Thyroid gland (tissue), 4 donors: Measurements from ENCODE around the gene ITGA8. TPM values are rescaled to one million over a fixed set of nuclear protein-coding genes. Genes with fewer than 3 reads are reported as not detected.

Experiments
- DNase-seq, 2 donors: peaks; one replicate each; pipeline ENCODE4 v3.0.0-alpha.2; 2019
- H3K27ac ChIP-seq, 3 donors: fragments of 200-600 bp; sonication (generic); 1 replicate in 2 of 3; 2 replicates in 1 of 3; pipeline ENCODE4 v1.5.1; 2016 to 2019; ENCODE audit warnings: mild to moderate bottlenecking in 1 of 3, moderate library complexity in 1 of 3
- H3K27me3 ChIP-seq: fragments of 200-600 bp; sonication (generic); one replicate; pipeline ENCODE4 v1.5.1; 2019
- H3K36me3 ChIP-seq, 2 donors: fragments of 200-600 bp; sonication (generic); one replicate each; pipeline ENCODE4 v1.5.1; 2016 to 2019
- H3K4me1 ChIP-seq, 2 donors: fragments of 200-600 bp; sonication (generic); one replicate each; pipeline ENCODE4 v1.5.1; 2017 to 2019
- H3K4me3 ChIP-seq, 3 donors: fragments of 200-600 bp; sonication (generic); replicated peaks in 1 of 3; 1 replicate in 2 of 3; 2 replicates in 1 of 3; pipeline ENCODE4 v1.5.1; 2016; ENCODE audit warnings: mild to moderate bottlenecking in 1 of 3
- H3K9me3 ChIP-seq: fragments of 200-600 bp; sonication (generic); one replicate; pipeline ENCODE4 v1.5.1; 2017
- POLR2A ChIP-seq, 2 donors: fragments of 450-650 bp; IDR thresholded peaks; one replicate each; pipeline ENCODE4 v1.6.1; 2017; ENCODE audit warnings: antibody characterized with exemption in 2 of 2, mild to moderate bottlenecking in 2 of 2, moderate library complexity in 1 of 2
- WGBS, 2 donors: methylation state at CpG; one replicate each; pipeline ENCODE4 v1.1.5; 2017; 5-methylcytosine and 5-hydroxymethylcytosine counted together
- intact Hi-C: fragments of 100-400 bp; cut with DNase I; formaldehyde crosslinking; loops from one replicate; pipeline ENCODE4 v1.15.1; 2023
- total RNA-seq, 4 donors: library from RNA; depleted of rRNA; stranded (reverse); fragments of >200 nt; gene quantifications; one replicate each; pipeline ENCODE4 v1.2.3, GENCODE V29; 2016
- TF ChIP-seq, protein P1 (sequence below), 6 experiments: fragments of 200-600 bp in 3 of 6; fragments of 450-650 bp in 3 of 6; sonication (generic) in 3 of 6; IDR thresholded peaks; one replicate each; pipeline ENCODE4 v1.5.1; 2016 to 2019; ENCODE audit warnings: antibody characterized with exemption in 6 of 6, mild to moderate bottlenecking in 2 of 6, inconsistent platforms in 1 of 6, moderate library complexity in 1 of 6

The ITGA8 gene
- total RNA-seq, 4 donors from 2014 or later = 4.6 to 14.8 (median 4.9) TPM

DNA sequence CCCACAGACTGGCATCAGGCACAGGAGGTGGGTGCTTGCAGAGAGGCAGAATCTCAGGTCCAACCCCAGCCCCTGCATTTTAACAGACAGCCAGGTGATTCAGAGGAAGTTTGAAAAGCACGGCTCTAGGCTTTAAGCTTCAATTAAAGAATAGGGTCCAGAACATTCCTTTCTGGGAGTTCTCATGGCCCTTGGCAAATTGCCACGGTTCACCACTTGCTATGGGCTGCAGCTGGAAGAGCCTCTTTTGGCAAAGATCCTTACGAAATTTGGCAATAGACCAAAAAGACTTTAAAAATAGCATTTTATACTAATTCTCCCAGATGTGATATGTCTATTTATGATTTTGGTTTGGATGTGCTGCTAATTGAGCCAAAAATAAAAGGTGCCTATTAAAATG lies 148.1 kb downstream of the ITGA8 start:
- DNase-seq = peak; percentile 36 to 51
- intact Hi-C loops = no loop called here
- no peaks in the 10 kb centered on the region for H3K27me3 ChIP-seq
- no peaks in the 10 kb centered on the region for H3K36me3 ChIP-seq
- no peak overlapping the region for H3K4me3 ChIP-seq
- H3K9me3 ChIP-seq = no peaks in the 10 kb centered on the region
- no peak for TF ChIP-seq POLR2A (IDR thresholded peaks at IDR 0.05)
- TF ChIP-seq, protein P1, sequence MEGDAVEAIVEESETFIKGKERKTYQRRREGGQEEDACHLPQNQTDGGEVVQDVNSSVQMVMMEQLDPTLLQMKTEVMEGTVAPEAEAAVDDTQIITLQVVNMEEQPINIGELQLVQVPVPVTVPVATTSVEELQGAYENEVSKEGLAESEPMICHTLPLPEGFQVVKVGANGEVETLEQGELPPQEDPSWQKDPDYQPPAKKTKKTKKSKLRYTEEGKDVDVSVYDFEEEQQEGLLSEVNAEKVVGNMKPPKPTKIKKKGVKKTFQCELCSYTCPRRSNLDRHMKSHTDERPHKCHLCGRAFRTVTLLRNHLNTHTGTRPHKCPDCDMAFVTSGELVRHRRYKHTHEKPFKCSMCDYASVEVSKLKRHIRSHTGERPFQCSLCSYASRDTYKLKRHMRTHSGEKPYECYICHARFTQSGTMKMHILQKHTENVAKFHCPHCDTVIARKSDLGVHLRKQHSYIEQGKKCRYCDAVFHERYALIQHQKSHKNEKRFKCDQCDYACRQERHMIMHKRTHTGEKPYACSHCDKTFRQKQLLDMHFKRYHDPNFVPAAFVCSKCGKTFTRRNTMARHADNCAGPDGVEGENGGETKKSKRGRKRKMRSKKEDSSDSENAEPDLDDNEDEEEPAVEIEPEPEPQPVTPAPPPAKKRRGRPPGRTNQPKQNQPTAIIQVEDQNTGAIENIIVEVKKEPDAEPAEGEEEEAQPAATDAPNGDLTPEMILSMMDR (IDR thresholded peaks at IDR 0.05) = no peak
- H3K27ac ChIP-seq = no peak overlapping the region
- 4 to 5% methylated on average over 3 of the region's 3 CpGs for WGBS, 2 donors
- no peaks in the 10 kb centered on the region for H3K4me1 ChIP-seq

DNA sequence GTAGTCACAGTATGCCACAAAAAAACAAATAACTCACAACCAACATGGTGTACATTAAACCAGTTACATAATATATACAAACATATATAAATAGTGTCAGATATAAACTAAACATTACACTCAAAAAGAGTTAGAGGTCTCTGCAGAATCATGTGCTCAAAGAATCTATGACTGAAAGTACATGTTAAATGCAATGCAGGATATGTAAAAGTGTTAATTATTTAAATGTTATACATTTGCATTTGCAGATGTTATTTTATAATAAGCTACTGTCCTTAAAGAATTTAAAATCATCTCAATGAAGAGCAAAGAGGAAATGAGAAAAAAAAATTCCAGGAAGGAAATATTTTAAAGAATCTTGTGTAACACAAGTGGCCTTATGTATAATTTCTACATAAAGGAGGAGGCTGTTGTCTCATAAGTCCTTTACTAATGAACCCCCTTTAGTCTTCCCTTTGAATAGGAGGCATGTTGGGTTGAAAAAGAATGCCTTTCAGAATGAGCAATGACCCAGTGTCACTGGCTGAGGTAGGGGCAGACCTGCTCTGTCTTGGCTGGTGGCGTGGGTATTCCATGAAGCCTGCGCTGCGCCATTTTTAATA lies 148.9 kb downstream of the ITGA8 start:
- no peak for TF ChIP-seq POLR2A (IDR thresholded peaks at IDR 0.05)
- TF ChIP-seq, protein P1 (IDR thresholded peaks at IDR 0.05) = no peak
- Histone ChIP-seq H3K27me3 (no peaks in the 10 kb centered on the region), H3K4me3 (no peak overlapping the region), H3K27ac (no peak overlapping the region), H3K9me3 (no peaks in the 10 kb centered on the region), H3K36me3 (no peaks in the 10 kb centered on the region), H3K4me1 (no peaks in the 10 kb centered on the region)
- WGBS, 2 donors = 95 to 98% methylated on average over 3 of the region's 3 CpGs
- intact Hi-C loops = no loop called here
- no peak for DNase-seq

DNA sequence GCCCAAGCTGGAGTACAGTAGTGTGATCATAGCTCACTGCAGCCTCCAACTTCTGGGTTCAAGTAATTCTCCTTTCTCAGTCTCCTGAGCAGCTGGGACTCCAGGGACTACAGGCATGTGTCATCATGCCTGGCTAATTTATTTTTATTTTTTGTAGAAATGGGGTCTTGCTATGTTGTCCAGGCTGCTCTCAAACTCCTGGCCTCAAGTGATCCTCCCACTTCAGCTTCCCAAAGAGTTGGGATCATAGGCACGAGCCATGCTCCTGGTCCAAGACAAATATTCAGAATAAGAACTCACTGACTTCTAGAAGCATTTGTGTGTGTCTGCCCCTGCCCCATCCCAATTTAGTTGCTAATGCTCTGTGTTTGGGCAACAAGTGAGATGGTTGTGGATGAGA lies 151.8 kb downstream of the ITGA8 start:
- intact Hi-C loops = no loop called here
- no peak for DNase-seq
- Histone ChIP-seq H3K4me1 (no peaks in the 10 kb centered on the region), H3K36me3 (no peaks in the 10 kb centered on the region), H3K9me3 (no peaks in the 10 kb centered on the region), H3K27me3 (no peaks in the 10 kb centered on the region), H3K4me3 (no peak overlapping the region), H3K27ac (no peak overlapping the region)
- WGBS, 2 donors = 89 to 92% methylated on average over 1 of the region's 1 CpG
- TF ChIP-seq POLR2A (IDR thresholded peaks at IDR 0.05) = no peak
- TF ChIP-seq, protein P1 (IDR thresholded peaks at IDR 0.05) = no peak

GRCh38 chr10:15563246-15563645 lies 156.5 kb downstream of the ITGA8 start:
- intact Hi-C loops = no loop called here
- Histone ChIP-seq H3K4me3 (no peak overlapping the region), H3K9me3 (no peaks in the 10 kb centered on the region), H3K4me1 (no peaks in the 10 kb centered on the region), H3K27me3 (no peaks in the 10 kb centered on the region), H3K36me3 (no peaks in the 10 kb centered on the region), H3K27ac (no peak overlapping the region)
- TF ChIP-seq, protein P1 (IDR thresholded peaks at IDR 0.05) = no peak
- no peak for DNase-seq
- 100% methylated on average over 1 of the region's 1 CpG for WGBS, 2 donors

DNA sequence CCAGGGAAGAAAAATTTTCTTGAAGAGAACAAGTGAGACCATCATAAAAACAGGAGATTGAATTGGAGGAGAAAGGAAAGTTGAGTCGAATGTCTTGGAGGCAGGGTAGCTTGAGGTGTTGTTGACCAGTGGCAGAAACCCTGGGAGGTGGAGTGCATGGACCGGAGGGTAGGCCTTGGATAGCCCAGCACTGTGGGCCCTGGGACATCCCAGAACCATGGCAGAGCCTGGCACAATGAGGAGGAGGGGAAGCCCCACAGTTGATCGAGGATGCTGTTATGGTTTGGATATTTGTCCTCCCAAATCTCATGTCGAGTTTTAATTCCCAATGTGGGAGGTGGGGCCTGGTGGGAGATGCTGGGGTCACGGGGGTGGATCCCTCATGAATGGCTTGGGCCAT lies 157.1 kb downstream of the ITGA8 start:
- TF ChIP-seq POLR2A (IDR thresholded peaks at IDR 0.05) = no peak
- TF ChIP-seq, protein P1 (IDR thresholded peaks at IDR 0.05) = no peak
- H3K4me1 ChIP-seq = no peaks in the 10 kb centered on the region
- intact Hi-C loops = no loop called here
- no peak overlapping the region for H3K27ac ChIP-seq
- H3K4me3 ChIP-seq = no peak overlapping the region
- H3K9me3 ChIP-seq = no peaks in the 10 kb centered on the region
- H3K36me3 ChIP-seq = no peaks in the 10 kb centered on the region
- 89 to 92% methylated on average over 5 of the region's 5 CpGs for WGBS, 2 donors
- no peak for DNase-seq
- no peaks in the 10 kb centered on the region for H3K27me3 ChIP-seq
